Glutamatergic neuron (in vitro differentiated cells): ENCODE results near the gene CIAPIN1. TPM values are rescaled to one million over a fixed set of nuclear protein-coding genes. Genes with fewer than 3 reads are reported as not detected.
A peak's percentile ranks its signal among the peaks of the same experiment; 100 is the strongest.

ENCODE experiments used
- DNase-seq: peaks from one replicate; pipeline ENCODE4 v3.0.0; 2022
- H3K27ac Mint-ChIP-seq: one replicate; pipeline ENCODE4 v1.8.0; 2020; ENCODE audit warnings: mild to moderate bottlenecking, mixed read lengths, inconsistent platforms; ENCODE audit not compliant: unreplicated experiment
- H3K27me3 Mint-ChIP-seq: one replicate; pipeline ENCODE4 v1.8.0; 2020; ENCODE audit warnings: mild to moderate bottlenecking, moderate library complexity, mixed read lengths, inconsistent platforms; ENCODE audit not compliant: unreplicated experiment
- H3K36me3 Mint-ChIP-seq: one replicate; pipeline ENCODE4 v1.8.0; 2020; ENCODE audit warnings: mild to moderate bottlenecking, mixed read lengths, inconsistent platforms; ENCODE audit not compliant: unreplicated experiment
- H3K4me1 Mint-ChIP-seq: one replicate; pipeline ENCODE4 v1.8.0; 2020; ENCODE audit warnings: mild to moderate bottlenecking, low read depth, mixed read lengths, inconsistent platforms; ENCODE audit not compliant: unreplicated experiment
- H3K4me3 Mint-ChIP-seq: one replicate; pipeline ENCODE4 v1.8.0; 2020; ENCODE audit warnings: mild to moderate bottlenecking, mixed read lengths, inconsistent platforms; ENCODE audit not compliant: unreplicated experiment
- H3K9me3 Mint-ChIP-seq: one replicate; pipeline ENCODE4 v1.8.0; 2020; ENCODE audit warnings: mild to moderate bottlenecking, moderate library complexity, mixed read lengths, inconsistent platforms; ENCODE audit not compliant: unreplicated experiment
- total RNA-seq: library from RNA; stranded (reverse); fragmentation: NEBNext Ultra II Directional; extraction: Animal tissue kit (Norgen Biotek cat#: 25700); gene quantifications from one replicate; pipeline ENCODE4 v1.2.1, GENCODE V29; 2021; ENCODE audit not compliant: unreplicated experiment
- TF ChIP-seq, protein P1 (sequence below): fragments of 200-600 bp; sonication (generic); IDR thresholded peaks from one replicate; pipeline ENCODE4 v1.5.0; 2021; ENCODE audit not compliant: partially characterized antibody, unreplicated experiment

The CIAPIN1 gene
- total RNA-seq, 1 donor from 2014 or later = 129 TPM

- TF ChIP-seq, protein P1, sequence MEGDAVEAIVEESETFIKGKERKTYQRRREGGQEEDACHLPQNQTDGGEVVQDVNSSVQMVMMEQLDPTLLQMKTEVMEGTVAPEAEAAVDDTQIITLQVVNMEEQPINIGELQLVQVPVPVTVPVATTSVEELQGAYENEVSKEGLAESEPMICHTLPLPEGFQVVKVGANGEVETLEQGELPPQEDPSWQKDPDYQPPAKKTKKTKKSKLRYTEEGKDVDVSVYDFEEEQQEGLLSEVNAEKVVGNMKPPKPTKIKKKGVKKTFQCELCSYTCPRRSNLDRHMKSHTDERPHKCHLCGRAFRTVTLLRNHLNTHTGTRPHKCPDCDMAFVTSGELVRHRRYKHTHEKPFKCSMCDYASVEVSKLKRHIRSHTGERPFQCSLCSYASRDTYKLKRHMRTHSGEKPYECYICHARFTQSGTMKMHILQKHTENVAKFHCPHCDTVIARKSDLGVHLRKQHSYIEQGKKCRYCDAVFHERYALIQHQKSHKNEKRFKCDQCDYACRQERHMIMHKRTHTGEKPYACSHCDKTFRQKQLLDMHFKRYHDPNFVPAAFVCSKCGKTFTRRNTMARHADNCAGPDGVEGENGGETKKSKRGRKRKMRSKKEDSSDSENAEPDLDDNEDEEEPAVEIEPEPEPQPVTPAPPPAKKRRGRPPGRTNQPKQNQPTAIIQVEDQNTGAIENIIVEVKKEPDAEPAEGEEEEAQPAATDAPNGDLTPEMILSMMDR = no peak
- Mint-ChIP-seq H3K9me3 (peaks cover 2% of the 10 kb centered on the region), H3K36me3 (no peaks in the 10 kb centered on the region), H3K4me3 (no peak overlapping the region), H3K27me3 (peaks cover 3% of the 10 kb centered on the region), H3K4me1 (peaks cover 6% of the 10 kb centered on the region), H3K27ac (no peak overlapping the region)
- DNase-seq = no peak
These were observed 25.5 kb upstream of the CIAPIN1 start for GRCh38 chr16:57472665-57473060.

DNA sequence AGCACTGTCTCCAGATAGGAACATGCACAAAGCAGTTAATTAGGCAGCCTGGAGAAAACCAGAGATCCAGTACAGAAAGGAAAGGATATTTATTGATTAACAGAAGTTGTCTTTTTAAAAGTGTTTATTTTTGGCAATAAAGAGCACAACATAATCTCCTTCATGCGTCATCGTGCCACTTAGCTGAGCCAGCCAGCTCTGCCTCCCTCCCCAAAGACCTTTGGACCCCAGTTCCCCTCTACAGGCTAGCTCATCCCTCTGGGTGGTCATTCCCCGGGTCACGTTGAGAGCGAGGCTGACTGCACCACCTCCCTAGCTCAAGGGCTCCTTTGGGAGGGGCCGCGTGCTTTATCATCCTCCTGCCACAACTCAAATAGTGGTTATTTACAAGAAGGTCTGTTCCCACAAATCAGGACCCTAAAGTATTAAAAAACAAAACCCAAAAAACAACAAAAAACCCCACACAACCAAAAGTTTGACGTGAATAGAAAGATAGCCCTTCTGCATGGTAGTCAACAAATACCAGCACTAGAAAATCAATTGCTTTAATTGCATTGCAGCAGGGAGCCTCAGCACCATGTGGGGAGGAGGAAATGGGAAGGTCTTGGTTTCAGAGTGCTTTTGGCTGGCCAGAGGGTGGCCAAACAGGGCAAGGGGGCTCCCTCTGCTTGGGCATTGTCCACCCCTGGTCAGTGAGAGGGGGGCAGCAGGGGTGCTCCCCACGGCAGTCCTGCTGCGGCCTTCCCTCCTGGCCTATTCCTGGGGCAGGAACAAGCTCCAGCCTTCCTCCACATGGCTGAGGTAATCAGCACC lies 24.9 kb upstream of the CIAPIN1 start:
- TF ChIP-seq, protein P1 = no peak
- no peak overlapping the region for H3K27ac Mint-ChIP-seq
- H3K9me3 Mint-ChIP-seq = peaks cover 2% of the 10 kb centered on the region
- peaks cover 4% of the 10 kb centered on the region for H3K4me1 Mint-ChIP-seq
- DNase-seq = no peak
- H3K27me3 Mint-ChIP-seq = peaks cover 3% of the 10 kb centered on the region
- peak overlapping the region; percentile 75 for H3K4me3 Mint-ChIP-seq
- H3K36me3 Mint-ChIP-seq = no peaks in the 10 kb centered on the region

- Mint-ChIP-seq H3K4me3 (no peak overlapping the region), H3K36me3 (no peaks in the 10 kb centered on the region)
These were observed 24.0 kb upstream of the CIAPIN1 start for GRCh38 chr16:57471209-57471608.

DNA sequence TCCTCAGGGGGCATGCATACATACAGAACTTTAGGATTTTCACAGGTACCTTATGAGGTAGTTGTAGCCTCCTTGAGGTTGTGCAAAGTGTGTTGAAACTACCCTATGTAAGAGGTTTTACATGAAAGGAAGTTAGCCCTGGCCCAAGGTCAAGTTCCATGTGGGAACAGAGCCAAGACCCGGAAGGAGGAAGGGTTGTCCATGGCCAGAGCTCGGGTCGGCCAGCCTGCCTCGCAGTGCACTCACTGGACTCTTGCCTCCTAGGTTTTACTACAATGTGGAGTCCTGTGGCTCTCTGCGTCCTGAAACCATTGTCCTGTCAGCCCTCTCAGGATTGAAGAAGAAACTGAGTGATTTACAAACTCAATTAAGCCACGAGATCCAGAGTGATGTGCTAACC lies 23.5 kb upstream of the CIAPIN1 start:
- DNase-seq = no peak
- no peak overlapping the region for H3K4me3 Mint-ChIP-seq
- H3K4me1 Mint-ChIP-seq = peaks cover 4% of the 10 kb centered on the region
- H3K27ac Mint-ChIP-seq = no peak overlapping the region
- H3K9me3 Mint-ChIP-seq = peaks cover 2% of the 10 kb centered on the region
- peaks cover 3% of the 10 kb centered on the region for H3K27me3 Mint-ChIP-seq
- no peaks in the 10 kb centered on the region for H3K36me3 Mint-ChIP-seq
- TF ChIP-seq, protein P1 = no peak

More at GRCh38 chr16:57471209-57471608, 24.0 kb upstream of the CIAPIN1 start:
- H3K27ac Mint-ChIP-seq = no peak overlapping the region
- TF ChIP-seq, protein P1 = no peak
- H3K27me3 Mint-ChIP-seq = peaks cover 3% of the 10 kb centered on the region
- peaks cover 2% of the 10 kb centered on the region for H3K9me3 Mint-ChIP-seq
- DNase-seq = no peak
- peaks cover 4% of the 10 kb centered on the region for H3K4me1 Mint-ChIP-seq

DNA sequence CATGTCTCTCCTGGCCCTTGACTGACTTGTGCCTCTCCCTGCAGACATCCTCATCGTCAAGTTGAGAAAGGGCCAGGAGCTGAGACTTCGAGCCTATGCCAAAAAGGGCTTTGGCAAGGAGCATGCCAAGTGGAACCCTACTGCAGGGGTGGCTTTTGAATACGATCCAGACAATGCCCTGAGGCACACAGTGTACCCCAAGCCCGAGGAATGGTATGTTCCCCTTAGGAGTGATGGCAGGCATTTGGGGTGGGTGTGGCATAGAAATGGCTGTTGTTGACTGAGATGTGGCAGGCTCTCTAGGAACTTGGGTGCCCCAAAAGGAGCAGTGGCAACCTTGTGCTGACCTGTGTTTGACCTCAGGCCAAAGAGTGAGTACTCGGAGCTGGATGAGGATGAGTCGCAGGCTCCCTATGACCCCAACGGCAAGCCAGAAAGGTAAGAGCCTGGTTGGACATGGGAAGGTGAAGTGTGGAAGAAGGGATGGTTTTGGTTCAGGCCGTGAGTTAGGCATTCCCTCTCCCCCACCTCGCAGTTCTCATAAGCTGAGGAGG lies 22.8 kb upstream of the CIAPIN1 start:
- Mint-ChIP-seq H3K27me3 (peaks cover 3% of the 10 kb centered on the region), H3K27ac (no peak overlapping the region), H3K36me3 (no peaks in the 10 kb centered on the region), H3K4me3 (no peak overlapping the region), H3K9me3 (peaks cover 2% of the 10 kb centered on the region), H3K4me1 (peaks cover 4% of the 10 kb centered on the region)
- TF ChIP-seq, protein P1 = no peak
- no peak for DNase-seq
